GM21786 (cell line): ENCODE results near the gene OCRL.
"Not testable (repeated sequence)": the region's sequence is repeated elsewhere in the genome, so short reads cannot be mapped to it uniquely, and the experiment has no call there.

Source experiments
- ATAC-seq: cut with Tn5 transposase; IDR thresholded peaks from one replicate; pipeline ENCODE4 v1.9.1; 2021; ENCODE audit not compliant: unreplicated experiment

The OCRL gene

DNA sequence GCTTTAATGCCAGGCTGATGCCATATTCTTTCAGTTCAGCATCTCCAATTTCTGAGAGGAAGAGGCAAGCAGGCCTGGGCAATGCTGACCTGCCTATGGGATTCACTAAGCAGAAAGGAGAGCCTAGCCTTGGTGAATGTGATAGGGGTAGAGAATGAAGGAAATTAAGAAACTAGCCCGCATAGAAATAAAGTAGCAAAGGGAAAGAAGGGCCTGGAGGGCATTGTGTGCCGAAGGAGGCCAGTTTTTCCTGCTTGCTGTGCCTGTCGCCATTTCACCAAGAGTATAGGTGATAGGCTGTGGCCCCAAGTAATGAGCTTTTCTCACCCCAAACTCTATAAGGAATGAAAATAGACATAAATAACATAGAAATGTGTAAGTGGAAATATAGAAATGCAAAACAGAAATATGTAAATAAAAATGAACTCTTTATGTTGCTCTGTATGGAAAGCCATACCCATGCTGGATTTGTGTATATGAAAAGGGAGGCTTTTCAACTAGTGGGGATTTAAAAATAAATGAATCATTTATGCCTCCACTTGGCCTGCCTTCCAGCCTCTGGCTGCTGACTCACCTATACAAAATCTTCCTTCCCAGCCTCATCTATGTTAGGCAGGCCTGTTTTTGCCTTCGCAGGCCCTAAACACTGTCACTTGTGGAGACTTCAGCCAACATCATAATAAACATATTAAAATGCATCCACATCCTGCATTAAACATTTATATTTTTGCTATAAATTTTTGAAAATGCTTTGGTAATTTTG is 5.1 kb upstream of the OCRL start:
- ATAC-seq, result no peak

DNA sequence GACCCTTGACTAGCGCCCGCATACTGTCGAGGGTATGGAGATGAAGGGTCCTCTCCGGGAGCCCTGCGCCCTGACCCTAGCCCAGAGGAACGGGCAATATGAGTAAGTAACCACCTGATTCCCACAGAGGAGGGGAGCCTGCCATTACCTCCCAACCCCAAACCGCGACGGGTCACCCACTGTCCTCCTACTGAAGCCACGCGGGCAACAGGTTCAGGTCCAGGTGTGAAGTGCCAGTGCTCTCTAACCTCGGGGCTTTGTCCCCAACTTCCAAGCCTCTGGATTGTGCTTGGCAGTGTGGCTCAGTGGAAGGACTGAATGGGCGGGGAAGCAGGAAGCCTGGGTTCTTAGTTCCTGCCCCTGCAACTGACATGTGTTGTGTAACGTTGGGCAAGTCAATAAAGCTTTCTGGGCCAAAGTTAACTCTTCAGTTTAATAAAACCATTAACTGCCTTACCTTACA is 694 bp downstream of the OCRL start:
- ATAC-seq, result peak; percentile 31

DNA sequence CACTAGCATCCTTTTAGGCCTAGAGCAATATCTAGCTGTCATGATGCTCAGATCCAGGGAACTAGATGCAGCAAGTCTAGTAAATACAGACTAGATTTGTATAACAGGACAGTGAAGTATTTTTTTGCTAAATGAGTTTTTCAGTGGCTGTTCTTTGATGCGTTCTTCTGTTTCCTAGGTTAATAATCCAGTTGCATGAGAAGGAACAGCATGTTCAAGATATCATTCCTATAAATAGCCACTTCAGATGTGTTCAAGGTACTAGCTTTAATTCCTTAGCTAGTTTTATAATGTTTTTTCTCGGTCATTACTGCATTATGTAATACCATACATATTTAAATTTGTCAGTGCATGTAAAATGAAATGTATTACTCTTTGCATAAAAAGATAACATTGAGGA is 4.7 kb downstream of the OCRL start:
- no peak for ATAC-seq

DNA sequence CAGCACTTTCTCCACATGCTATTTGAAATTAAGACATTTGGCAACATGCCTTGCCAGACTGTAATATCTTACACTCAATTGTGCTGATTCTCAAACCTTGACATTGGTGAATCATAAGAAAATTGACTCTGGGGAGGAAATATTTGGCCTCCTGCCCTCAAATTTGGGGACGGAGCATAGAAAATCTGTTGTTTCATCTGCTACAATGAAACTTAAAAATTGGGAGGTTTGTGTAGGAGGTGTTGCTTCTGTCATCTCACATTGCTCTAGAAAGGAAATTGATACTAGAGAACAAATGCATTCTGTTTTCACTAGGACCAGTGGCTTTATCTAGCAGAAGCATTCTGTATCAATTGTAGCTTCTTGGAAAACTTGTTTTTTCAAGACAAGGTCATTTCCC is 5.3 kb downstream of the OCRL start:
- ATAC-seq, result no peak

DNA sequence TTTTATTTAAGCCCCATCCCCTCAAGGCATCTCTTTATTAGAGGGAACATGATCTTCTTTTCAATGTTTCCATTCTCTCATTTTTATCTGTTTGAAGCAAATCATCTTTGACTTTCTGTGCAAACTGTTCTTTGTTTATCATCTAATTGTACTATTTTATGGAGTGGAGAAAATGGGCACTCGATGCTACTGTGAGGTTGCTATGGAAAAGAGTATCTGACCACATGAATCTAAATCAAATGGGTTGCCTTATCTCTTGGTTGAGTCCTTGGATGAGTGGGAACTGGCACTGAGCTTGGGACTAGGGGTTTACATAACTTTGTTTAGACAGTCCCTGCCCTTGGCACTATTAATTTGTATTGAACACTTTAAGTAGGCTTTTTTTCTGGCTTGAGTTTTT is 9.1 kb downstream of the OCRL start:
- no peak for ATAC-seq

DNA sequence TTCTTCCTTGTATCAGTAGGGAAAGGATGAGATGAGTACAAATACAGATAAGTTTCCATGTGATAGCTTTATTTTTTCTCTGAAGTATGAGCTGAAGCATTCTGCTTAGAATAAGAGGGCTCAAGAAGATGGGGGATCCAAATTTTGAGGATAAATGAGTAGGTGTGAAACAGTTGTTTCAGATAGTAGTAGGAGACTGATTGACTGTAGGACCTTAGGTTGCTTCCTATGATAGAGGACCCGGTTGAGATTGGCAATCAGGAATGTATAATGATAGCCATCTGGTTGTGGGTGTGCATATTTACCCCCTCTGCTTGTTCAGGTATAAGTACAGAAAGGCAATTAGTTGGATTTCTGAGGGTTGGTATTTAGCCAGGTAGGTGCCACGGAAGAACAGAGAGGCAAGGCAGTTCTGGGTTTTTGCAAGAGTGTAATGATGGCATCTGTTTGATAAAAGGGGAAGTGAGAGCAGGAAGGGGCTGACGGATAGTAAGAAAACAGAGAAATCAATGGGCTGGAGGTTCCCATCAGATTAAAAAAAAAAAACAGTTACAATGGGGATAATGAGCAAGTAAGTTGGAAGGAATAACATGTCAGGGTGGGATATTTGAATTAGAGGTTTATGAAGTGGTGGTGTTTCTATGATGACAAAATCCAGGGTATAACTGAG is 13.7 kb downstream of the OCRL start:
- ATAC-seq, result peak; percentile 94

DNA sequence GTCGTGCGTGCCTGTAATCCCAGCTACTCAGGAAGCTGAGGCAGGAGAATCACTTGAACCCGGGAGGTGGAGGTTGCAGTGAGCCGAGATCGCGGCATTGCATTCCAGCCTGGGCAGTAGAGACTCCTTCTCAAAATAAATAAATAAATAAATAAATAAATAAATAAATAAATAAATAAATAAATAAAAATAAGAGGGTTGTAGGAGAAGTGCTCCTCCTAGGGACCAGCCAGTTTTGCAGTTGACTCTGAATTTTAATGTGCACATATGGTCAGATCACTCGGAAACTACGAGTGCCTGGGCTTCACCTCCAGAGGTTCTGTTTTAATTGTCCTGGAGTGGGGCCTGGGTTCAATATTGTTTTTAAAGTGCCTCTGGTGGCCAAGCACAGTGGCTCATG is 14.8 kb downstream of the OCRL start:
- not testable (repeated sequence) for ATAC-seq

DNA sequence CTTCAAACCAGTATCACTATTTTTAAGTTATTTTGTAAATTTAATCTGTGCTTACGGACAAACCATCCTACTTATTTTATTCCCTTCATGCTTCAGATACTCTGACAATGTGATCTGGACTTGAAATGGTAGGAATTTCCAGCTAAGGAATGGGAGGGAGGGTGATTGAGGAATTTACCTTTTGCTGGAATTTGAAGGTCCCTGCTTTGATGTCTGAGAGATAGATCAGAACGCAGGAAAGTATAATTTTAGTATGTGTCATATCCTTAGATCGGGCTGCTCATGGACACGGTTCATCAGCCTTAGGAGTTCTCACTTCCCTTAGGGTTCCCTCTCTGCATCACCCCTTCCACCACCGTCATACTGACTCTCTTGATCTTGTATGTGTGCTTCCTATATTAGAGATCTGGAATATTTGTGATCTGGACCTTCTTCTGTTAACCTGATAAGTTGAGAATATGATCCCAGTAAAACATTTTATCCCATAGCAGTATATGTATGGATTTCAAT is 16.8 kb downstream of the OCRL start:
- ATAC-seq, result no peak

DNA sequence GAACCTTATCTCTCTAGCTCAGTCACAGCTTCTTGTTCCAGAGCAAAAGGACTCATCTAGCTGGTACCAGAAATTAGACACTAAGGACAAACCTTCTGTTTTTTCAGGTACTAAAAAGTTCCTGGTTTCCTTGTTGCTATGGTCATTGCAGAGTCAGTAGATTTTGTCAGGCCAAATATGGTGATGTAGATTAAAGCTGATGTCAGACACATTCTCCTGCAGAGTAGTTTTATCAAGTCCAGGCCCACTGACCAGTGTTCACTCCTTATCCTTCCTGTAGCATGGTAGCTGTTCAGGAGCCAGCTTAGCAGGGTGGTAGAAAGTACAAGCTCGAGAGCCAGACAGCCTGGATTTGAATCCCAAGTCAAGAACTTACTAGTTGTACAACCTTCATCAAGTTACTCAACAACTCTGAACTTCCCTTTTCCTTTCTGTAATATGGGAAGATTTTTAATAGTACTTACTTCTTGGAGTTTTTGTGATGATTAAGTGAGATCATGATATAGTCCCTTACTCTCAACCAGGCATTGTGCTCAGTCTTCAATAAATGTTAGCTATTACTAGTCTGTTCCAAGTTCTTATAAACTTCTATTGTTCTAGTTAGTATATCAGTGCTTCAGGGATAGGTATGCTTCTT is 17.9 kb downstream of the OCRL start:
- no peak for ATAC-seq

DNA sequence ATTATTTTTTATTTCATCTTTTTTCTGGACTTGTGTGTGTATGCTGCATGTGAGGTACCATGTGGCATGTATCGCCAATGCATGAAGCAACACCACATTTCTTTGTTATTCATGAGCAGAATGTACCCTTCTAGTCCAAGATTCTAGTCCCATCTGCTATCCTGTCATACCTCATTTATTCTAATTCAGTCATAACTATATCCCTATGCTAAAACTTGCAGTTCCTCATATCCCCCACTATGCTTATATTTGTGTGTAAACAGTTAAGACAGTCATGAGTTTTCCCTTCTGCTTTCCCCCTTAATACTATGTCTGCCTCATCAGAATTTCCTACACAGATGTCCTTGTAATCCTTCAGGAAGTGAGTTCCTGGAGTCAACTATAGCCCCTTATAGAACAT is 19.7 kb downstream of the OCRL start:
- no peak for ATAC-seq

DNA sequence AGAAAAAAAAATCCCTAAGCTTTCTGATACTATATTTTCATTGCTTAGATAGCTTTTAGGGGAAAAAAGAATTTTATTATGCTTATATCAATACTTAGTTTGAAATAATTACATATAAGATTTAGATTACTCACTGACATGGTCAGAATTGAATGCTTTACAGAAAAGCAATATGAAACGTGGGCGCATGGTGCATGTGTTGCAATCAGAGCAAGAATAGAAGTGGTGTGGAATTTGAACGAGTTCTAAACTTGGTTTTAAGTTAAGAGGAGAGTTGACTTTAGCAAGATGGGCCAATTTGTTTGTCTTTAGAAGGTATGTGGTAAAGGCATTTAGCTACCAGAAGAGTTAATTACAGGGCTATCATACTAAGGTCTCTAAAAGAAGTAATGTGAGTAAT is 21.4 kb downstream of the OCRL start:
- no peak for ATAC-seq

DNA sequence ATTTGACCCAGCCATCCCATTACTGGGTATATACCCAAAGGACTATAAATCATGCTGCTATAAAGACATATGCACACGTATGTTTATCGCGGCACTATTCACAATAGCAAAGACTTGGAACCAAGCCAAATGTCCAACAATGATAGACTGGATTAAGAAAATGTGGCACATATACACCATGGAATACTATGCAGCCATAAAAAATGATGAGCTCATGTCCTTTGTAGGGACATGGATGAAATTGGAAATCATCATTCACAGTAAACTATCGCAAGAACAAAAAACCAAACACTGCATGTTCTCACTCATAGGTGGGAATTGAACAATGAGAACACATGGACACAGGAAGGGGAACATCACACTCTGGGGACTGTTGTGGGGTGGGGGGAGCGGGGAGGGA is 24.3 kb downstream of the OCRL start:
- ATAC-seq, result not testable (repeated sequence)

DNA sequence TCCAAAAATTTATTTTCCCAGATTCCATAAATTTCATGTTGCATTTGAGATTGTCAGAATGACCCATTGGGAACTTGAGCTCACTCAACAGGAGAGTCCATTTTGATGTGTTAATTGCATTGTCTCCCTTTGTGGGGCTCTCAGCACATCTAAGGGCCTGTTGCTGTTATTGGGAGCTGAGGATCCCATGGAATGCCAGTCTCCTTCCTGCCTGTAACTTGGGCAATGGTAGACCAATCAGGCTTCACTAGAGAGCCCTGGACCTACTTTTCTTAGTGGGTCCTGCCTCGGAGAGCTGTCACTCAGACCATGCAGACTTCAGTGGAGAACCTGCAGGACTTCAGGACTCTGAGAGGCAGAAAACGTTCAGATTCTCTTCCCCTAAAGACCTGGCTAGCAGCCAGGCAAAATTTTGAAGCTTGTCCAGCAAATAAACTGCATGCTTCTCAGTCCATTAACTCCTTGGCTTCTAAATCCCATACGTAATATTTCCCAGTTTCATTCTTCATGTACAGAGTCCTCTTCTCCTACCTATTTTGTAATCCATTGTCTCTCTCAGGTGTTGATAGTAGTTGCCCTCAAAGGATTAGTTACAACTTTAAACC is 25.1 kb downstream of the OCRL start:
- no peak for ATAC-seq

DNA sequence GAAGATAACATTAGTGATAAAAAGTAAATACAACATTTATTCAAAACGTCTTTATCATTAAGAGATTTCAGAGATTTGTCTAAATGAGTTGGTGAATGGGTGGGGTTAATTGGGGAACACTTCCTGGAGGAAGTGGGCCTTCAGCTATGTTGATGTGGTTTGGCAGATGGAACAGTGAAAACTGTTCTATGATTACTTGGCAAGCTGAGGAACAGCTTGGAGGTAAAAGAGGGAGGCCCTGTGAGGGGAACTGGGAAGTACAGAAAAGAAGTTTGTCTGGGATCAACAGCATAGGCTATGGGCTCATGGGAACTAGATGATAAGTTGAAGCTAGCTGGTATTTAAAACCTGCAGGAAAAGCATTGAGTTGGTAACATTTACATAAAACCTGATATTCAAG is 26.0 kb downstream of the OCRL start:
- no peak for ATAC-seq

DNA sequence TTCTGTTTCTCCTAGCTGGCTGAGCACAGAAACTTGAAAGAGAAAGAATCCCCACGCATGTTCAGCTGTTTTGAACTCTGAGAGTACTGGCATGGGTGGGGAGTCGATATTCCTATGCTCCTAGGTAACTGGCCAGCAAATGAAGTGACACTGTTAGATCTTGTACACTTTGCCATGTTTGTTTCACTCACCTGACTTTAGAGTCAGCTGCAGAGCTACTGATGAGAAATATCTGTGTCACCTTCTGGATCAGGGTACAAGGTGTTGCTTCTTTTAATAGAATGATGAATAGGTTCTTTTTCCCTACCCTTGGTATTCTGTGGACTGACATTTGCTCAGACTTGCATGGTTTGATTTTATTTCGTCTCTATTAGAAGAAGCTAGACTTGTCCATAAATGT is 28.3 kb downstream of the OCRL start:
- ATAC-seq, result no peak

DNA sequence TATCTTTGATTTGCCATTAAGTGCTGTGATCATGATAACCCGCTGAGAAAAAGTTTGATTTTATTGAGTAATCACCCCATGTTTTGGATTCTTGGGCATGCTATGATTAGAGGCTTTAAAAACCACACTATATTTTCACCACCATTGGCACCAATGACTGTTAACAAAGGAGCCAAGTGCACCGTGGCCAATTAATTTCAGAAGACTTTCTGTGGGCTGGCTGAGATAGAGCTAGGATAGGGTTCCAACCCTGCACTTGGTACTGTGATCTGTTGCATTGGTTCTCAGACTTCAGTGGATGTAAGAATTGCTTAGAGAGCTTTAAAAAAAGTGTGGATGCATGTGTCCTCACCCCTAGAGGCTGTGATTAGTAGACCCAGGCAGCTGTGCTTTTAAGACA is 32.4 kb downstream of the OCRL start:
- ATAC-seq, result no peak

DNA sequence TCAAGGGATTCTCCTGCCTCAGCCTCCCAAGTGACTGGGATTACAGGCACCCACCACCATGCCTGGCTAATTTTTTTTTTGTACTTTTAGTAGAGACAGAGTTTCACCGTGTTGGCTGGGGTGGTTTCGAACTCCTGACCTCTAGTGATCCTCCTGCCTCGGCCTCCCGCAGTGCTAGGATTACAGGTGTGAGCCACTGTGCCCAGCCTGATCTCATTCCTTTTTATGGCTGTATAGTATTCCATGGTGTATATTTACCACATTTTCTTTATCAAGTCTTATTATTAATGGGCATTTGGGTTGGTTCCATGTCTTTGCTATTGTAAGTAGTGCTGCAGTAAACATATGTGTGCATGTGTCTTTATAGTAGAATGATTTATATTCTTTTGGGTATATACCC is 33.6 kb downstream of the OCRL start:
- not testable (repeated sequence) for ATAC-seq

DNA sequence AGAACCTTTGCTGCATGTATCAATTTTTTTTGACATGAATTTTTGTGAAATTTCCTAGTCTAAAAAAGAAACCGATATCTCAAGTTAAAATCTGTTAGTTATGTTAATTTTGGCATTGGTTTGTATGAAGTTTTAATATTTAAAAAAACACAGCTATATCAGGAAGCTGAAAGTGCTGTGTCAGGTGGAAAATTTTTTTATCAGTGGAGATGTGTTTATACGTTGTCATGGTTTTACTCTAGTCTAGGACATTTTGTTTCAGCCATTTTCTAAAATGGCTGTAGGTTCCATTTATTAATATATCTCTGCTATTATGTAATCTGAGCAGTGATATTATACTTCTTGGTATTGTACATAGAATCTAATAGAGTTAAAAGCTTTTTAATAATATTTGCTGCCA is 34.2 kb downstream of the OCRL start:
- ATAC-seq, result no peak

DNA sequence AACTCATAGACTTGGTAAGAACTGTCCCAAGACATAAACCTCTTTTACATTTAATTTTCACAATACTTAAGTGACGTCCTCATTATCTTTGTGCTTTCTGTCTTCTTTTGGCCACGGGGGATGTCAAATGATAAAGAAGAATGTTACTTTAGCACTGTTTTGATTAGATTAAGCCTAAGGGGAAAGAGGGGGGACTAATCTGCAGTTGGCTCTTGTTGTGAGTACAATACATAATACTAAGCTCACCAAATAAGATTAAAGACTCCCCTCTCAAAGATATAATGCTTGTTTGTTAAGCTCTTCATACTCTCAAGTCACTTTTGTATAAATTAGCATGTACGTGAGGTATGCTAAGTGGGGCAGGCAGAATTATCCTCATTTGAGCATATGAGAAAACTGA is 36.5 kb downstream of the OCRL start:
- ATAC-seq, result no peak

DNA sequence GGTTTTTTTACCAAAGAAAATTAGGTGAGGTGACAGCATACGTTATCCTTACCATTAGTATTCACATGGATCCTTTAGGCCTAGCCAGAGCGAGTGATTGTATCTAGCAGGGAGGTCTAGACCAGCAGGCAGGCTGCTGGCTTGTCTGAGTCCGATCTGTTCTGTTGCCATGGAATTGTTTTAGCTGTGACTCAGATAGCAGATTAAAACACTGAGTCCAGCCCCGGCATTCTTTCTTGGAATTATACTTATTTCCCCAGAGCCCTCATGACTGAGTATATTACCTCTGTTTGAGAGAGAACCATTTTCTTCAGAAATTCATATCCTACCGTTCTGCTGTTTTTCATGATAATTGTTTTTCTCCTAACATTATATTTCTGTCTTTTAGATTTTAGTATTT is 37.4 kb downstream of the OCRL start:
- no peak for ATAC-seq

DNA sequence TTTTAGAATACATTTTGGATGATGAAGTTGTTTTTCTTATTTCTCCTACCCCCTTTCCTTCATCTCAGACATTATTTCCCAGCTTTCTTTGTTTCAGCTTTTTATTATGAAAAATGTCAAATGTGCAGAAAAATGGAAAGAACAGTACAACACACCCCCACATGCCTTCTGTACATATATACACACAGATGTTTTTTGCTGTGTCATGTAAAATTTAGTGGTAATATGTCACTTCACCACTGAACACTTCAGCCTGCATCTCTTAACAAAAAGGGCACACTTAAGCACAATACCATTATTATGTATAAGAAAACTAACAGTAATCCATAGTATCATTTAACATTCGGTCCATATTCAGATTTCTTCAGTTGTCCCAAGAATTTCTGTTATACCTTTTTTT is 37.8 kb downstream of the OCRL start:
- no peak for ATAC-seq

DNA sequence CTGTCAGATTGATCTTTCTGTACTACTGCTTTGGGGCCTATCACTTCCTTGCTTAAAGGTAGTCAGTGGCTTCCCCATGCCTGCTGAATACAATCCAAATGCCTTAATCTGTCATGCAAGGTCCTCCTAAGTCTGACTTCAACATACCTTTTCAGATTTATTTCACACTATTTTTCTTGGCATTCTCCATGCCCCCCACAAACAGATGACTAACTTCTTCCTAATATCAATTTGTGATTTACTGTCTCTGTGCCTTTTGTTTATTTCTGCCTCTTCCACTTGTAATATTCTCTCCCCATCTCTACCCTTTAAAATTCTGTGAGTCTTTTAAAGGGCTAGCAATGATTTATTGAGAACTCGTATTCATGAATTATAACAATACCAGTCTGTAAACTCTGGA is 41.8 kb downstream of the OCRL start:
- no peak for ATAC-seq
